Measurements from ENCODE around the gene LBHD2. TPM values are rescaled to one million over a fixed set of nuclear protein-coding genes. Genes with fewer than 3 reads are reported as not detected.

The LBHD2 gene
- total and polyA plus RNA-seq, 11 donors, result 0.19 TPM; not detected in 10

GRCh38 chr14:103078420-103078749 lies 5.6 kb upstream of the LBHD2 start:
- Histone ChIP-seq H3K36me3 (no peaks in the 10 kb centered on the region), H3K27me3 (peaks cover 0 to 10% (median 0%) of the 10 kb centered on the region in 9 donors), H3K9me3 (no peaks in the 10 kb centered on the region), H3K4me3 (no peak overlapping the region), H3K27ac (no peak overlapping the region), H3K4me1 (peaks cover 3 to 26% (median 19%) of the 10 kb centered on the region in 12 donors)
- intact Hi-C loops (cut with DNase I), result loop anchor here in 7 of 10 donors (2.0 to 10.0 kb wide), 6 partner anchors 108 to 386 kb away; no protein-coding TSS in a partner anchor
- DNase-seq (peak; percentile 76 to 89 (median 77)), ATAC-seq (peak in 3 of 4 donors; percentile 30 to 34 (median 33))
- 13 to 16% (median 14%) methylated on average over 9 of the region's 9 CpGs for WGBS, 4 donors
- peak; percentile 52 to 75 (median 67) for TF ChIP-seq CTCF (IDR thresholded peaks at IDR 0.05)
- TF ChIP-seq POLR2A (IDR thresholded peaks at IDR 0.05), result no peak

- no peak overlapping the region for H3K27ac ChIP-seq
- peaks cover 3 to 23% (median 16%) of the 10 kb centered on the region in 12 donors for H3K4me1 ChIP-seq
- ATAC-seq, result no peak
- TF ChIP-seq CTCF (IDR thresholded peaks at IDR 0.05), result no peak
- TF ChIP-seq POLR2A (IDR thresholded peaks at IDR 0.05), result no peak
- peak in 1 of 5 donors; percentile 20 for DNase-seq
- peaks cover 0 to 17% (median 3%) of the 10 kb centered on the region in 9 donors for H3K27me3 ChIP-seq
- H3K4me3 ChIP-seq, result no peak overlapping the region
- no peaks in the 10 kb centered on the region for H3K36me3 ChIP-seq
- intact Hi-C loops (cut with DNase I), result loop anchor here in 7 of 10 donors (2.0 to 10.0 kb wide), 6 partner anchors 108 to 387 kb away; no protein-coding TSS in a partner anchor
- H3K9me3 ChIP-seq, result no peaks in the 10 kb centered on the region
- 75 to 82% (median 80%) methylated on average over 5 to 11 of the region's 11 CpGs for WGBS, 4 donors
These were observed 5.0 kb upstream of the LBHD2 start for GRCh38 chr14:103078860-103079587.

GRCh38 chr14:103081951-103082350 lies 2.1 kb upstream of the LBHD2 start:
- DNase-seq (no peak), ATAC-seq (no peak)
- peaks cover 0 to 39% (median 19%) of the 10 kb centered on the region in 9 donors for H3K27me3 ChIP-seq
- intact Hi-C loops (cut with DNase I), result loop anchor here in 2 of 10 donors (2.0 to 10.0 kb wide), 2 partner anchors 211 to 387 kb away; no protein-coding TSS in a partner anchor
- H3K36me3 ChIP-seq, result no peaks in the 10 kb centered on the region
- no peaks in the 10 kb centered on the region for H3K9me3 ChIP-seq
- TF ChIP-seq POLR2A (IDR thresholded peaks at IDR 0.05) (no peak), CTCF (IDR thresholded peaks at IDR 0.05) (no peak)
- H3K4me3 ChIP-seq, result no peak overlapping the region
- H3K27ac ChIP-seq, result no peak overlapping the region
- peaks cover 0 to 7% (median 0%) of the 10 kb centered on the region in 12 donors for H3K4me1 ChIP-seq
- WGBS, 4 donors, result 92 to 96% (median 95%) methylated on average over 2 of the region's 2 CpGs
